ENCODE measurements around the gene PBXIP1. TPM values are rescaled to one million over a fixed set of nuclear protein-coding genes. Genes with fewer than 3 reads are reported as not detected.
A peak's percentile ranks its signal among the peaks of the same experiment; 100 is the strongest.

PBXIP1 gene
- 26.5 to 30.7 TPM (median 28.4 TPM) in 3 replicates for total RNA-seq (2021)
- percentile 60 among the genes with signal in this experiment for Bru-seq, nascent RNA
- long read RNA-seq, experiment 1, transcript PBXIP1-202 (11 exons, 3,212 nt) = major isoform, 29 of 58 reads
- long read RNA-seq, experiment 1, partial matches to known transcripts = 18 of 58 reads
- long read RNA-seq, experiment 1, other reads (novel, unspliced or antisense) = 11 of 58 reads
- long read RNA-seq, experiment 2, partial matches to known transcripts = 45 of 50 reads
- long read RNA-seq, experiment 2, other reads (novel, unspliced or antisense) = 5 of 50 reads
- long read RNA-seq, experiment 3, partial matches to known transcripts = 0 of 1 reads
- long read RNA-seq, experiment 3, other reads (novel, unspliced or antisense) = 0 of 1 reads

- Mint-ChIP-seq H3K9me3 (no peaks in the 10 kb centered on the region), H3K27ac (peak within 1 kb of the TSS; percentile 99), H3K36me3 (peaks cover 13% of the 10 kb centered on the region), H3K4me3 (peak within 1 kb of the TSS; percentile 97), H3K4me1 (peaks cover 53% of the 10 kb centered on the region), H3K27me3 (ENCODE audit: low read depth) (no peaks in the 10 kb centered on the region)
- ATAC-seq (peak; percentile 87), DNase-seq (ENCODE audit: low spot score) (peak; percentile 85)
- POLR2A ChIA-PET = interaction anchor here (0.8 to 4.6 kb wide), 10 partner anchors 10 to 238 kb away, joined by 3 to 66 read pairs (median 5); partner anchors contain the start of genes CKS1B, FLAD1, KCNN3 and PMVK
- CTCF ChIA-PET = interaction anchor here (0.6 to 3.8 kb wide), 31 partner anchors 15 to 409 kb away, joined by 3 to 77 read pairs (median 4); partner anchors contain the start of genes ADAM15, FLAD1, KRTCAP2 and LENEP
- TF ChIP-seq NFYB (CRISPR knock-in tag; conservative IDR thresholded peaks at IDR 0.05; ENCODE audit: low read depth) = peak; percentile 58; the same call in 1 of the 2 replicates
- TF ChIP-seq E2F5 (CRISPR knock-in tag; IDR thresholded peaks at IDR 0.05) = no peak
- no peak for TF ChIP-seq ZNF396 (CRISPR knock-in tag; IDR thresholded peaks at IDR 0.05; ENCODE audit: borderline replicate concordance)
- TF ChIP-seq ELF4 (CRISPR knock-in tag; IDR thresholded peaks at IDR 0.05; ENCODE audit: low read depth) = no peak
- no peak for TF ChIP-seq AFF4 (CRISPR knock-in tag; IDR thresholded peaks at IDR 0.05; ENCODE audit: borderline replicate concordance)
- TF ChIP-seq PRDM15 (CRISPR knock-in tag; IDR thresholded peaks at IDR 0.05) = peak; percentile 75
- no peak for TF ChIP-seq ATF3 (CRISPR knock-in tag; conservative IDR thresholded peaks at IDR 0.05)
- TF ChIP-seq FOXK1 (CRISPR knock-in tag; IDR thresholded peaks at IDR 0.05) = 0 out of 2 replicates have a peak, but pooled peaks have one; percentile 40
- no peak for TF ChIP-seq ZNF138 (CRISPR knock-in tag; conservative IDR thresholded peaks at IDR 0.05)
- TF ChIP-seq ATF1 (CRISPR knock-in tag; IDR thresholded peaks at IDR 0.05) = no peak
- peak; percentile 52; the same call in 1 of the 2 replicates for TF ChIP-seq ZMAT4 (CRISPR knock-in tag; IDR thresholded peaks at IDR 0.05)
- TF ChIP-seq ESRRA (CRISPR knock-in tag; IDR thresholded peaks at IDR 0.05; ENCODE audit: borderline replicate concordance) = no peak
- no peak for TF ChIP-seq ZNF425 (CRISPR knock-in tag; conservative IDR thresholded peaks at IDR 0.05)
- no peak for TF ChIP-seq ZNF121 (CRISPR knock-in tag; IDR thresholded peaks at IDR 0.05)
- TF ChIP-seq IRF1 (CRISPR knock-in tag; IDR thresholded peaks at IDR 0.05) = no peak
- TF ChIP-seq AR (CRISPR knock-in tag; IDR thresholded peaks at IDR 0.05) = 0 out of 2 replicates have a peak, but pooled peaks have one; percentile 21
- no peak for TF ChIP-seq ZNF671 (CRISPR knock-in tag; IDR thresholded peaks at IDR 0.05)
- no peak for TF ChIP-seq KAT7 (CRISPR knock-in tag; IDR thresholded peaks at IDR 0.05; ENCODE audit: borderline replicate concordance)
- TF ChIP-seq SMAD3 (CRISPR knock-in tag; IDR thresholded peaks at IDR 0.05; ENCODE audit: borderline replicate concordance) = no peak
Measured at GRCh38 chr1:154955718-154956543, at the start of gene PBXIP1. TSS of gene PBXIP1 (minus strand) at chr1:154956099. CDS start at chr1:154953721, 2,378 bp downstream.

All from WTC11 (cell line).